Measurements from ENCODE around the gene ATP10D.
"Not testable (repeated sequence)": the region's sequence is repeated elsewhere in the genome, so short reads cannot be mapped to it uniquely, and the experiment has no call there.

Gene ATP10D

DNA sequence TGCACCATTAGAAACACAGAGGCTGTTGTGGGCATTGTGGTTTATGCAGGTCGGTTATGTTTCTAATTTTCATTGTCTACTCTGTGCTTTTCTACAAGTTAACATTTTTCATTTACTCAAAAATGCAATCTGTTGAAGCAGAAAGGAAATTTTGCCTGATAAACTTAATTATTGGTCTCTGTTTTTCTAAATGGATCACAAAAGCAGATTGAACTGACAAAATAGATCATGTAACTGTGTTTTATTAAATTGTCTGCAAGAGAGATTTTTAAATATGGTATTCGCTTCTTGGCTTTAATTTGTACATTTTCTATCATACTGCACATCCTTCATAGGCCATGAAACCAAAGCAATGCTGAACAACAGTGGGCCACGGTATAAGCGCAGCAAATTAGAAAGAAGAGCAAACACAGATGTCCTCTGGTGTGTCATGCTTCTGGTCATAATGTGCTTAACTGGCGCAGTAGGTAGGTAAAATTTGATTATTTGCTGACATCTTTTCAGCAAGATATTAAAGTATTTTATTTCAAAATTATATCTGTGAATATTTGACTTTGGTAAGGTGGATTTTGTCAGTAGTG is 50.6 kb downstream of the ATP10D start:
- no peak for DNase-seq (ENCODE audit: low spot score)

- DNase-seq (ENCODE audit: low spot score) = no peak
These were observed 51.9 kb downstream of the ATP10D start for GRCh38 chr4:47536966-47537365.

DNA sequence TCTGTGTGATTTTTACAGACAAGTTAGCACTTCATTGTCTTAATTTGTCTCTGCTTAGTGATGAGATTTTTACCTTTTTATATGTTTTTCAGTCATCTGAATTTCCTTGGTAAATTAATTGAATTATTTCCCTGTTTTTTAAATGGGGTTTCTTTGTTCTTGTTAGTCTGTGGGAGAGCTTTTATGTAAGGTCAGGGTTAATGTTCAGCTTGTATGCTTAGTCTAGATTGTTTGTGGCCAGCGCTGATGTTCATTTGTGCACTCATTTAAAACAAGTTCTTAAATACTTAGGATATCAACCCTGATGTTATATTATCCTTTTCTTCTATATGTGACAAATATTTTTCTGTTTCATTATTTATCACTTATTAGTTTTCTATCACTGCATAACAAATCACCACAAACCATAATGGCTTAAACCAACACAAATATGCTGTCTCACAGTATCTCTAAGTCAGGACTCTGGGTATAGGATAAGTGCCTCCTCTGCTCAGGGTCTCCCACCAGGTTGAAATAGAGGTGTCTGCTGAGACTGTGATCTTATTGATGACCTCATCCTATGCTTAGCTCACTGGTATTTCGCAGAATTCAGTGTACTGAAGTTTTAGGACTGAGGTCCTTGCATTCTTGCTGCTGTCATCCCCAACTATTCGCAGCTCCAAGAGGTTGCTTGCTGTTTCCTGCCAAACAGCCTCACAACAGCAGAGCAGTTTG is 53.2 kb downstream of the ATP10D start:
- DNase-seq (ENCODE audit: low spot score) = no peak

- no peak for DNase-seq (ENCODE audit: low spot score)
These were observed 53.7 kb downstream of the ATP10D start for GRCh38 chr4:47538825-47539154.

GRCh38 chr4:47542640-47543039 is 57.6 kb downstream of the ATP10D start:
- DNase-seq (ENCODE audit: low spot score) = not testable (repeated sequence)

DNA sequence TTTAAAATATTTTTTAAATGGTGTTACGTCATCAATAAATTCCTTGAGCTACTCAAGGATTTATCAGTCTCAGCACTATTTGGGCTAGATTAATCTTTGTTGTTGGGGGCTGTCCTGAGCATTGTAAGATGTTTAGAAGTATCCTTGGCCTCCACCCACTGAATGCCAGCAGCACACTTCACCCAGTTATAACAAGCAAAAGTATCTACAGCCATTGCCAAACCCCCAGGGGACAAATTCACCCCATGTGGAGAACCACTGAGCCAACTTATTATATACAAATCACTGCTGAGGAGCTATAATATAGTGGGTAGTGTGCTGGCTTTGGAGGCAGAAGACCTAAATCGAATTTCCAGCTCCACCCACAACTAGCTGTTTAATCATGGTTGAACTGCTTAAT is 58.3 kb downstream of the ATP10D start:
- DNase-seq (ENCODE audit: low spot score) = no peak

GRCh38 chr4:47550357-47550756 is 65.3 kb downstream of the ATP10D start:
- not testable (repeated sequence) for DNase-seq (ENCODE audit: low spot score)

DNA sequence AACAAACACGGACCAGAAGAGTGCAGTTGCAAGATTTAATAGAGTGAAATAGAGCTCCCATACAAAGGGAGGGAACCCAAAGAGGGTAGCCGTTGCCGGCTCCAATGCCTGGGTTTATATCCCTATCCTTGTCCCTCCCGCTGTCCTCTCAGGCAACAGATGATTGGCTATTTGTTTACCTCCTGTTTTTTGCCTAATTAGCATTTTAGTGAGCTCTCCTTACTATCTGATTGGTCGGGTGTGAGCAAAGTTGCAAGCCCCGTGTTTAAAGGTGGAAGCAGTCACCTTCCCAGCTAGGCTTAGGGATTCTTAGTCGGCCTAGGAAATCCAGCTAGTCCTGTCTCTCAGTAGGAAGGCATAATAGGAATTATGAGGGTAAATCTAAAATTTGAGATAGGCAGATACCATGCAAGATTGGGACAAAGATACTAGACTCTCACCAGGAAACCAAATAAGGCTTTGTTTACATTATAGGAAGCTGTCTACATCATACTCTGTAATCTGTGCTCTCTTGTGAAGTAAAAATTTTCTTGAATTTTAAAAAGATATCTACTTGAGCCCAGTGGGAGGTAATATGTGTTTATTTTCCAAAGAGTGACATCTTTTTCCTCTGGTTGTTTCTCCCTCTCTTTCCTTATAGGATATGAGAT is 65.9 kb downstream of the ATP10D start:
- no peak for DNase-seq (ENCODE audit: low spot score)

DNA sequence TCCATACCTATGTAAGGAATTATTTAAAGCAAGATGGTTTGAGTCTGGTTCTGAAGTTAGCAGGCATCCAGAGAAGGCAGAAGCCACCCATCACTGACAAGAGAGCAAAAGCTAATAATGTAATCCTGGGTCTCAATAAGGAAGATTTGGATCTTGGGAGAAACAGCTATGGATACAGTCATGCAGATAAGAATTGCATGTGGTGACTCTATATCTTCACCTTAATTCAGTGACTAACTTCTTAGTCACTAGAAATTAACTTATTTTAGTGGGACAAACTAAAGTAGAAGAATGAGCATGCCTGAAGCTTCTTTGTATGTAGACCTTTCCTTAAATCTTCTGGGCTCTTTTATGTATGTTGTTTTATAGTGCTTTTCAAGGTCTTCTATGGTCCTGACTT is 66.6 kb downstream of the ATP10D start:
- no peak for DNase-seq (ENCODE audit: low spot score)

DNA sequence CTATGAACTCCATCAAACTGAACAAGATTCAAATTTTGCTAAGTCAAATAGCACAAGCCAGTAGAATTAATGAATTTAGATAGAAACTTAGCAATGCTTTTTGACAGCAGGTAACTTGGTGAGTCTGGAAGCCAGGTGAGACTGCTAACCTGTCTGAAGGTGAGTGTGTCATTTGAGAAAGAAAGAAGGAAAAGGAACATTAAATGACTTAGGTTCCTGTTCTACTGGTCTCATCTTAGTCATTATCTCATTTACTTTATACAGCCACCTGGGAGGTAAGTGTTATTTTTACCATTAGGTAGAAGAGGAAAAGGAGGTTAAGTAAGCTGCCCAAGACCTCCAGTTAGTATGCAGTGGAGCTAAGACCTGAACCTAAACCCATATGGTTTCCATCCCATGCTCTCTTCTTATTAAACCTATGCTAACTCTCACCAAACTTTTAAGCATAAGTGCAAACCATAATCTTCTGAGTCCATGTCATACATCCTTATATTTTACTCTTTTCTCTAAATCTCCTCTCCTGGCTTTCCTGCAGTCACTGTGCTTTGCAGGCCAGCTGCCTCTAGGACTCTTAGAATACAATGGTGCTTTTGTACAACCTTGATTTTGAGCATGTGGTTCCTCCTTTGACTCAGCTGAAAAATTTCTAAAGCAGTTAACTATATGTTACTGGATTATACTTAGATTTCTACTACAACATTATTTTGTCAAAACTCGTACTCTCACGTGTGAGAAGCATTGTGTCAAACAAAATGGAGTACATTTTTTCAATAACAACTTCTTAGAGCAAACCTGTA is 68.5 kb downstream of the ATP10D start:
- DNase-seq (ENCODE audit: low spot score) = no peak

GRCh38 chr4:47555920-47556319 is 70.8 kb downstream of the ATP10D start:
- not testable (repeated sequence) for DNase-seq (ENCODE audit: low spot score)

- no peak for DNase-seq (ENCODE audit: low spot score)
These were observed 72.2 kb downstream of the ATP10D start for GRCh38 chr4:47557255-47557654.

DNA sequence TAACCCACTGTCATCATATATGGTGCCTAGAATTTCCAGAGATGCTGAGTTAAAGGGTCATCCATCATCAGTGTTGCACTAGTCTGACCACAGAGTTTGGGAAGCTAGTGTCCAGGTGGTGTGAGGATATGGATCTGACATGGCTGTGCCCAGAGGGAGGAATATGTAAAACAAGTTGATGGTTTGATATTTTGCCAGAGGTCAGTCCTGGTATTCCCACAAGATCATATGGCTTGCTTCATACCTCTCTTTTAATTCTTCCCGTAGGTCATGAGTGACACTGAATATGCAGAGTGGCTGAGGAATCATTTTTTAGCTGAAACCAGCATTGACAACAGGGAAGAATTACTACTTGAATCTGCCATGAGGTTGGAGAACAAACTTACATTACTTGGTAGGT is 75.6 kb downstream of the ATP10D start:
- DNase-seq (ENCODE audit: low spot score) = no peak

DNA sequence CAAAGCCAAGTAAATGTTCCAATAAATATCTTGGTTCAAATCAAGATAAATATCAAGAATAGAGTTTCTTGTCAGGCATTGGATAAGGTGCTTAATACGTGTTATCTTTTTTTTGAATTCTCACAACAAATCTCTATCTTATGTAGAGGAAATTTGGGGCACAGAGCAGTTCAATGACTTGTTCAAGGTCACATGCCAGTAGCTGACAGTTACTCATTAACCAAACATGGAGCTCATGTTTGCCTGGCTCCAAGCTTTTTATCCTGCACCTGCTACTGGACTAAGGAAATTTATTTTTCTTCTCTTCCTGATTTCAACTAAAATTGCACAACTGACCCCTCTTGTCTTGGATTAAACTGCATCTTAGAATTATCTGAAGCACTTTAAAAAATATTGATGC is 76.3 kb downstream of the ATP10D start:
- DNase-seq (ENCODE audit: low spot score) = no peak

DNA sequence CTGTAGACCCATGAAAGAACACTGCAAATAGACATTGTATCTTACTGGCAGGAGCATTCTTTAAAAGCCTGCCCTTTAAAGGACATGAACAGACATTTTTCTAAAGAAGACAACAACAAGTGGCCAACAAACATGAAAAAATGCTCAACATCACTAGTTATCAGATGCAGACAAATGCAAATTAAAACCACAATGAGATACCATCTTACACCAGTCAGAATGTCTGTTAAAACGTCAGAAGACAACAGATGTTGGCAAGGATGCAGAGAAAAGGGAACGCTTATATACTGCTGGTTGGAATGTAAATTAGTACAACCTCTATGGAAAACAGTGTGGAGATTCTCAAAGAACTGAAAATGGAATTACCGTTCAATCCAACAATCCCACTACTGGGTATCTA is 77.2 kb downstream of the ATP10D start:
- DNase-seq (ENCODE audit: low spot score) = no peak

DNA sequence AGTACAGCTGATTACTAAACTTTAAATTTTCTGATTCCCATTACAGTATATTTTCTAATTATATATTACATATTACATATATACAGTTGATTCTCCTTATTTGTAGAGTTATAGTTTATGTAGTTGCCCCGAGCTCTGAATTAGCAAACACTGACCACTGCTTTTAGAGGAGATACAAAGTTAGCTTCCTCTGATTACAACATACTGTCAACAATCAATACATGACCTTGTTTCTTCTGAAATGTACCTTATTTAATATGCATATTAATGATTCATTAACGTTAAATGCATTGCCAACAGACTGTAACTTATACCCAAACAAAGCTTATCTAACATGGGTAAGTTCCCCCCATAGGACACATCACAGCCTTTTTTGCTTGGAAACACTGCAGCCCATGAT is 81.5 kb downstream of the ATP10D start:
- no peak for DNase-seq (ENCODE audit: low spot score)

DNA sequence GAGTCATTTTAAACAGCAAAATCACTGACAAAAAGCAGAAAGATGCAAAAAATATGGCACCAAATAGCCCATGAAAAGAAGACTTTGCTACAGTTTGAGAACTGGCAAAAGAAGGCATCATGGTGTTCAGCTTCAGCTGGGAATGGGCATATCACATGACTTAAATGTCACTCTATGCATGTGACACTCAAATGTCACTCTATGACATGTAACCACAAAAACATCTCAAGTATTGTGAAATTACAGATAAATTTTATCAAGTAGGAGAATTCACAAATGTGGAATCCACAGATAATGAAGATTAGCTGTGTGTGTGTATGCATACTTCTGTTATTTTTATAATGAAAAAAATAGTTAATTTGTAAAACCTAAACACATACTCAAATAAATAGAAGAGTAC is 81.9 kb downstream of the ATP10D start:
- DNase-seq (ENCODE audit: low spot score) = no peak

- no peak for DNase-seq (ENCODE audit: low spot score)
These were observed 82.4 kb downstream of the ATP10D start for GRCh38 chr4:47567511-47567910.

- DNase-seq (ENCODE audit: low spot score) = no peak
These were observed 85.7 kb downstream of the ATP10D start for GRCh38 chr4:47570816-47571215.

- no peak for DNase-seq (ENCODE audit: low spot score)
These were observed 87.9 kb downstream of the ATP10D start for GRCh38 chr4:47572981-47573380.

DNA sequence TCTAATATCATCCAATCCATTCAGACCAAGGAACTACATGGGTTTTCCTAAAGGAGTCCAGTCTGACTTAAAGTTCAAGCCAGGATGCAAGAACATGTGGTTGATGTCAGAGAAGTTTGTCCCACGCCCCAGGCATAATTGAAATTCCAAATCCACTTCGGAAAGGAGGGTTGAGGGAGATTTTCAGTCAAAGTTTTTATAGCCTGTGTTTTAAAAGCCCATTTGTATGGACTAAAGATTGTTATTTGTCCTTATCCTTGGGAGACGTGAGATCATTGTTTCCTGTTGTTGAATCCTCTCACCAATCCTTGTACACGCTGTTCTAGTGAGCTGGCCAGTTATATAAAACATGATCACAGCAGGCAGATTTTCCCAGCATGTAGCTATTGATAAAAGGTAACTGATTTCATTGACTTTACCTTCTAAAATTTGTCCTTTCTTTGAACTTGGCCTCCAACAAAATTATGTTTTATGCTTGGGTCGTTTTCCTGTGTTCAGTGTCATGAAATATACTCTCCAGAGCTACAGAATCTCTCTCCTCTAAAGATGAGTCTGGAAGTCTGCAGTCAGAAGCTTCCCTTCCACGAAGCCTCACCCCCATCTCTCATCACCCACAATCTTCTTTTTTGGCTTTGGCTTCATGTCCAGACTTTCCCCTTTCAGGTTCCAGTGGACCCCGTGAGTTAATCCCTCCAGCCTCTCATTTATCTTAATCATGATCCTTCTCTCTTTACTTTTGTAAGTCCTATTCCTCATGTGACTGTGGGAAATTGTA is 92.9 kb downstream of the ATP10D start:
- DNase-seq (ENCODE audit: low spot score) = no peak

- no peak for DNase-seq (ENCODE audit: low spot score)
These were observed 94.2 kb downstream of the ATP10D start for GRCh38 chr4:47579235-47579634.

Data from SW480 (cell line).